Cardiac muscle cell (in vitro differentiated cells and primary cell): ENCODE results near the gene SRM. TPM values are rescaled to one million over a fixed set of nuclear protein-coding genes. Genes with fewer than 3 reads are reported as not detected.
"Not testable (repeated sequence)": the region's sequence is repeated elsewhere in the genome, so short reads cannot be mapped to it uniquely, and the experiment has no call there.

Experiments
- DNase-seq, 2 donors: peaks; one replicate each; pipeline versions ENCODE4 v3.0.0 to v3.0.0-alpha.2; 2010 to 2017; ENCODE audit warnings: low read depth in 1 of 2, low spot score in 1 of 2
- H3K27ac ChIP-seq: fragments of 200-600 bp; sonication (generic); 2 replicates; pipeline ENCODE4 v1.5.1; 2016
- H3K27me3 ChIP-seq: fragments of 200-600 bp; sonication (generic); 2 replicates; pipeline ENCODE4 v1.6.0; 2016; ENCODE audit warnings: control low read depth
- H3K36me3 ChIP-seq: fragments of 200-600 bp; sonication (generic); 2 replicates; pipeline ENCODE4 v1.5.1; 2016; ENCODE audit warnings: control low read depth
- H3K4me1 ChIP-seq: fragments of 200-600 bp; sonication (generic); 2 replicates; pipeline ENCODE4 v1.8.1; 2017; ENCODE audit warnings: low read depth, mild to moderate bottlenecking, mixed run types
- H3K4me3 ChIP-seq: fragments of 200-600 bp; sonication (generic); 2 replicates; pipeline ENCODE4 v1.5.1; 2016; ENCODE audit warnings: mild to moderate bottlenecking
- H3K9me3 ChIP-seq: fragments of 200-600 bp; sonication (generic); 2 replicates; pipeline ENCODE4 v1.5.1; 2017; ENCODE audit warnings: low read depth, mild to moderate bottlenecking, control low read depth
- polyA plus RNA-seq: library from polyadenylated mRNA; unstranded; fragments of >200 nt; fragmentation: Nextera tagmentation; extraction: Ambion mirVana; gene quantifications from 2 replicates; pipeline ENCODE4 v1.2.1, GENCODE V29; 2016
- total RNA-seq: library from RNA; depleted of rRNA; stranded (reverse); fragments of >200 nt; gene quantifications from 2 replicates; pipeline ENCODE4 v1.2.3, GENCODE V29; 2016
- TF ChIP-seq, protein P1 (sequence below): IDR thresholded peaks from 2 replicates; pipeline ENCODE4 v1.5.1; 2012; ENCODE audit warnings: low read depth, mild to moderate bottlenecking, low read length

SRM gene
- total RNA-seq (48.6 and 62.8 TPM in 2 replicates), polyA plus RNA-seq (108 and 184 TPM in 2 replicates)

DNA sequence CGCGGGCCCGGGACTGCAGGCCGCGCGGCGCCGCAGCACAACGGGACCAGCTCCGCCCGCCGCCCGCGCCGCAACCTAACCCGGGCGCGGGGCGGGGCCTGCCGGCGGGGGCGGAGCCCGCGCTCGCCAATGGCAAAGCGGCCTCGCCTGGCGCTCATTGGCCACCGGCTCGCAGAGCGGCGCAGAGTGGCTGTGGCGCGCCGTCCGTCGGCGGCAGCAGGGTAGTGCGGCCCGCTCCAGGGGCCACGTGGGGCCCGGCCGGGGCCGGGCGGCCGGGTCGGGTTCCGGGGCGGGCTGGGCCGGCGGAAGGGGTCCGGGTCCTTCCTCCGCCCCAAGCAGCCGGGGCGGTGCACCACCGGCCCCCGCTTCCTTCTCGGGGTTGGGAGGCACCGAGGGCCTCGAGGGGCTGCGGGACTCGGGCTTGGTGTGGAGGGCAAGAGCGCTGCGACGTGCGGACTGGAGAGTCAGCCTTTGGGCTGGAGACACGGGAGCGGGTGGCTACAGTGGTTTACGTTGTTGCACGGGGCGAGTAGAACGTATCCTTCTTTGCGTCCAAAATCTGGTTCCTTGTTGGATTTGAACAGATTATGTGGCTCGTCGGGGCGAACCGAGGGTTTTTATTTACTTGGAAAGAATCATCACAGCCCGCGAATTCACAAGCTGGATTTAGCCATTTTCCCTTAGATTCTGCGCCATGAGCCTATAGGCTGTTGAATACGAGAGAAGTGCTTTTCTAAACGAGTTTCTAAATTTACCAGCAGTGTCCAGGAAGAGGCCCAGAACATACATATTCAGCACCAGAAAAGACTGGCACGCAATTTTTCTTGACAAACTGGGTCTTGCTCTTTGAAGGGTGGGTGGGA lies at the start of gene SRM:
SRM (minus strand) TSS at position 51 of the 863 bp plus-strand sequence. CDS start 75 bp downstream, outside the sequence.
- peaks cover 10% of the 10 kb centered on the region for H3K36me3 ChIP-seq
- H3K4me3 ChIP-seq: peak within 1 kb of the TSS; percentile 95
- H3K27me3 ChIP-seq: no peaks in the 10 kb centered on the region
- peak; percentile 94 to 96 for DNase-seq
- H3K27ac ChIP-seq: peak within 1 kb of the TSS; percentile 76
- H3K9me3 ChIP-seq: no peaks in the 10 kb centered on the region
- TF ChIP-seq, protein P1, sequence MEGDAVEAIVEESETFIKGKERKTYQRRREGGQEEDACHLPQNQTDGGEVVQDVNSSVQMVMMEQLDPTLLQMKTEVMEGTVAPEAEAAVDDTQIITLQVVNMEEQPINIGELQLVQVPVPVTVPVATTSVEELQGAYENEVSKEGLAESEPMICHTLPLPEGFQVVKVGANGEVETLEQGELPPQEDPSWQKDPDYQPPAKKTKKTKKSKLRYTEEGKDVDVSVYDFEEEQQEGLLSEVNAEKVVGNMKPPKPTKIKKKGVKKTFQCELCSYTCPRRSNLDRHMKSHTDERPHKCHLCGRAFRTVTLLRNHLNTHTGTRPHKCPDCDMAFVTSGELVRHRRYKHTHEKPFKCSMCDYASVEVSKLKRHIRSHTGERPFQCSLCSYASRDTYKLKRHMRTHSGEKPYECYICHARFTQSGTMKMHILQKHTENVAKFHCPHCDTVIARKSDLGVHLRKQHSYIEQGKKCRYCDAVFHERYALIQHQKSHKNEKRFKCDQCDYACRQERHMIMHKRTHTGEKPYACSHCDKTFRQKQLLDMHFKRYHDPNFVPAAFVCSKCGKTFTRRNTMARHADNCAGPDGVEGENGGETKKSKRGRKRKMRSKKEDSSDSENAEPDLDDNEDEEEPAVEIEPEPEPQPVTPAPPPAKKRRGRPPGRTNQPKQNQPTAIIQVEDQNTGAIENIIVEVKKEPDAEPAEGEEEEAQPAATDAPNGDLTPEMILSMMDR: peak; percentile 18
- H3K4me1 ChIP-seq: peaks cover 3% of the 10 kb centered on the region

DNA sequence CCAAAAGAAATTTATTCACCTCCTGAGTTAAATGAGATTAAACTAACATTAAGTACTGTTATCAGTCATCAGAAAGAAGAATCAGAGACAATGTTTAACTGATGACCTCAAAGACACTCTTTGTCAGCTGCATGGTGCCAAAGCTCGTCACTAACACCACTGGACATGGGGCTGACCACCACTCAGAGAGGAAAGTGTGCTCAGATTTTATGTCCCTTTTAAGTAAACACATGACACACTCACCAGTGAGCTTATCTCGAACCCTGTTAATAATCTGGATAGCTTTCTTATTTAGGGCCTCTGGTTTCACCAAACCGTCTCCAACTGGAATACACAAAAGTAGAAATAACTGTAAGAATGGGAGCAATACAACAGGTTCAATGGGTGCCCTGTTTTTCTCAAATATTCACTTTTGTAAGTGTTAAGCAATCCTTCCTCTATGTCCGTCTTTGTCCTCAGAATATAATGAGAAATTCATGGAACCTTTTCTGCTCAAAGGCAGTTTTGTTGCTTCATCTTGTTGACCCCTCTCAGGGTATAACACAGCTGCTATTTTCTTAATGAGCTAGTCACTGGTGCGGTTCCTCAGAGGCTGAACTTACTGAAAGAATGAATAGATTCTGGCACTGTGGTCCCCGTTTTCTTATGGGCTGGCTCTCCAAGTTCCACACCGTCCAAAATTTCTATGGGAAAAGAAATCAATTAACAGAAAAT lies 49.4 kb upstream of the SRM start:
- Histone ChIP-seq H3K27ac (peak overlapping the region; percentile 71), H3K4me3 (no peak overlapping the region), H3K36me3 (peaks cover 49% of the 10 kb centered on the region), H3K9me3 (no peaks in the 10 kb centered on the region), H3K27me3 (no peaks in the 10 kb centered on the region), H3K4me1 (no peaks in the 10 kb centered on the region)
- TF ChIP-seq, protein P1: no peak
- no peak for DNase-seq

DNA sequence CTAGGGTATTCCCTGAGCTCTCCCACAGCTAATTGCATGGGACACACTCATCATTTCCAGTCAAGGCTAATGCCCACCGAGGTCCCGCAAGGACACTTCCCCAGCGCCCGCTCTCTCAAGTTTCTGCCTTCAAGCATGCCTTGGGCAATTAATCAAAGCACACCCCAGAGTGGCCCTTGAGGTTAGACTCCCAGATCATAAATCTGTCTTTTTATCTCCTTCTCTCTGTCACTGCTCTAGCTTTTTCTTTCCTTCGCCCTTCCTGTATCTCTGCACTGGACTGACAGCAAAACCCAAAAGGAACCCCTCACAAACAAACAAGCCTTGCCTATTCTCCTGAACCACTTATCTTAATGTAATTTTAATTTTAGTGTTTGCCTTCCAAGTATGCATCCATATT lies 47.8 kb upstream of the SRM start:
- Histone ChIP-seq H3K27me3 (no peaks in the 10 kb centered on the region), H3K9me3 (no peaks in the 10 kb centered on the region), H3K4me1 (no peaks in the 10 kb centered on the region), H3K27ac (no peak overlapping the region), H3K4me3 (no peak overlapping the region), H3K36me3 (peaks cover 39% of the 10 kb centered on the region)
- TF ChIP-seq, protein P1: no peak
- DNase-seq: no peak

DNA sequence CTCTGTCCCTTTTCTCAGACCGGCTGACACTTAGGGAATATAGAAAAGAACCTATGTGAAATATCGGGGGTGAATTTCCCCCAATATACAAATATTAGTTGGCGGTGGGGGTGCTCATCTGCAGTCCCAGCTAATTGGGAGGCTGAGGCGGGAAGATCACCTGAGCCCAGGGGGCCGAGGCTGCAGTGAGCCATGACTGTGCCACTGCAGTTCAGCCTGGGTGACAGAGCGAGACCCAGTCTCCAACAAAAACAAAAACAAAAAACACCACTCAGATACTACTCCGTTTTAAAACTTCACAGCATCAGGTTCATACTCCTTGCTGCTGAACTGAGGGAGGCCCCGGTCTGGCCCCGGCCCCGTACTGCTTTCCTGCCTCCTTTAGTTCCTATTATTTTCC lies 45.8 kb upstream of the SRM start:
- TF ChIP-seq, protein P1: no peak
- H3K9me3 ChIP-seq: no peaks in the 10 kb centered on the region
- H3K27ac ChIP-seq: no peak overlapping the region
- H3K4me1 ChIP-seq: no peaks in the 10 kb centered on the region
- DNase-seq: no peak
- no peak overlapping the region for H3K4me3 ChIP-seq
- no peaks in the 10 kb centered on the region for H3K27me3 ChIP-seq
- H3K36me3 ChIP-seq: peaks cover 26% of the 10 kb centered on the region

DNA sequence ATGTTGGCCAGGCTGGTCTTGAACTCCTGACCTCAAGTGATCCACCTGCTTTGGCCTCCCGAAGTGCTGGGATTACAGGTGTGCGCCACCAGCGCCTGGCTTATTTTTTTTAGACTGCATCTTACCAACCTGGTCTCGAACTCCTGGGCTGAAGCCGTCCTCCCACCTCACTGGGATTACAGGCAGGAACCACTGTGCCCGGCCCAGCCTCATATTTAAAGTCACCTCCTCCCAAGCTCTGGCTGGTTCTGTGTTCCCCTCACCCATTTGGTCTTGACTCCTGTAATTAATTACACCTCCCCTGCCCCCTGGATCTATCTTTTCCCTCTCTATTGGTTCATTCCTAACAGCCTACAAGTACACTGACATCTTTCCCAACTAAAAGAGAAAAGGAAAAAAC lies 41.5 kb upstream of the SRM start:
- Histone ChIP-seq H3K36me3 (peaks cover 21% of the 10 kb centered on the region), H3K4me1 (peaks cover 9% of the 10 kb centered on the region), H3K27ac (peak overlapping the region; percentile 30), H3K27me3 (no peaks in the 10 kb centered on the region), H3K4me3 (no peak overlapping the region), H3K9me3 (no peaks in the 10 kb centered on the region)
- TF ChIP-seq, protein P1: no peak
- no peak for DNase-seq

DNA sequence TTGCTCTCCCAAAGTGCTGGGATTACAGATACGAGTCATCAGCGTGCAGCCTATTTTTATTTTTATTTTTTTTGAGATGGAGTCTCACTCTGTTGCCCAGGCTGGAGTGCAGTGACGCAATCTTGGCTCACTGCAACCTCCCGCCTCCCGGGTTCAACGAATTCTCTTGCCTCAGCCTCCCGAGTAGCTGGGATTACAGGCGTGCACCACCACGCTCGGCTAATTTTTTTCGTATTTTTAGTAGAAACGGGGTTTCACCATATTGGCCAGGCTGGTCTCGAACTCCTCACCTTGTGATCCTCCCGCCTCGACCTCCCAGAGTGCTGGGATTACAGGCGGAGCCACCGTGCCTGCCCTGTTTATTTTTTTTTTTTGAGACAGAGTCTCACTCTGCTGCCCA lies 41.0 kb upstream of the SRM start:
- H3K9me3 ChIP-seq, H3K4me1 ChIP-seq, H3K27me3 ChIP-seq: not testable (repeated sequence)

More for the DNA sequence above, 41.0 kb upstream of the SRM start:
- not testable (repeated sequence) for DNase-seq, H3K27ac ChIP-seq, H3K4me3 ChIP-seq
- peaks cover 15% of the 10 kb centered on the region for H3K36me3 ChIP-seq
